K562 (cell line): ENCODE measurements around the gene FBXO8. TPM values are rescaled to one million over a fixed set of nuclear protein-coding genes. Genes with fewer than 3 reads are reported as not detected.

Experiments used
- ATAC-seq: fragments of 200-7000 bp; cut with Tn5 transposase; 3 replicates; pipeline ENCODE4 v1.9.1; 2020; ENCODE audit warnings: moderate library complexity
- BruUV-seq: library from RNA; stranded (reverse); fragments of 400-500 nt; replicated peaks from 2 replicates; lab custom pipeline; 2021; lab: Mats Ljungman, UMichigan
- CTCF ChIA-PET: fragments of 300-600 bp; formaldehyde crosslinking; extraction: SDS; loops from one replicate; lab custom pipeline; 2021; ENCODE audit warnings: low intra/inter-chr PET ratio; lab: Yijun Ruan, JAX
- POLR2A ChIA-PET: fragments of 300-600, 350-650 bp; sonication (Branson Sonifier 250); formaldehyde crosslinking; extraction: SDS; loops from one replicate; lab custom pipeline; 2021; ENCODE audit warnings: antibody characterized with exemption, inconsistent platforms; lab: Yijun Ruan, JAX
- DNase-seq, 4 experiments: peaks; one replicate each; pipeline versions ENCODE4 v3.0.0 to v3.0.0-alpha.2; 2011 to 2018; ENCODE audit warnings: low spot score in 3 of 4, mixed read lengths in 3 of 4; ENCODE audit errors: extremely low read depth in 1 of 4
- FAIRE-seq: peaks from 2 replicates; lab custom pipeline; 2011; peaks lifted over from hg19 to GRCh38; lab: Jason Lieb, UNC
- H2AFZ ChIP-seq: 2 replicates; pipeline ENCODE4 v1.6.0; 2011; ENCODE audit warnings: low read depth, low read length, control low read depth, inconsistent platforms
- H3K27ac ChIP-seq: fragments of 200-600 bp; 3 replicates; pipeline ENCODE4 v1.8.0; 2011; ENCODE audit warnings: low read depth, mild to moderate bottlenecking, control low read depth, inconsistent platforms, low read length, moderate library complexity, mixed read lengths; ENCODE audit errors: extremely low read depth
- H3K27me3 ChIP-seq, 2 experiments: fragments of 300-600 bp in 1 of 2; 2 replicates in 1 of 2; 3 replicates in 1 of 2; pipeline versions ENCODE4 v1.6.0 to v1.8.0; 2011; ENCODE audit warnings: inconsistent platforms in 2 of 2, low read length in 2 of 2, mild to moderate bottlenecking in 1 of 2, mixed read lengths in 1 of 2, moderate library complexity in 1 of 2; ENCODE audit not compliant: control insufficient read depth in 2 of 2, insufficient read depth in 2 of 2
- H3K36me3 ChIP-seq: fragments of 300-600 bp; 3 replicates; pipeline ENCODE4 v1.8.0; 2011; ENCODE audit warnings: mild to moderate bottlenecking, low read length, inconsistent platforms; ENCODE audit not compliant: control insufficient read depth, insufficient read depth
- H3K4me1 ChIP-seq, 2 experiments: fragments of 200-600 bp in 1 of 2; replicated peaks in 1 of 2; 2 replicates in 1 of 2; 3 replicates in 1 of 2; pipeline versions ENCODE4 v1.5.1 to v1.8.0; 2011; ENCODE audit warnings: inconsistent platforms in 2 of 2, low read length in 2 of 2, mild to moderate bottlenecking in 1 of 2, mixed read lengths in 1 of 2, moderate library complexity in 1 of 2; ENCODE audit not compliant: control insufficient read depth in 2 of 2, insufficient read depth in 2 of 2
- H3K4me2 ChIP-seq: 2 replicates; pipeline ENCODE4 v1.6.1; 2011; ENCODE audit warnings: low read length, control low read depth, inconsistent platforms, mixed read lengths; ENCODE audit not compliant: insufficient read depth
- H3K4me3 ChIP-seq: fragments of 200-600 bp; sonication (generic), shearing (Covaris generic); 2 replicates; pipeline ENCODE4 v1.5.1; 2016; ENCODE audit warnings: control low read depth, inconsistent platforms
- H3K79me2 ChIP-seq: fragments of 200-600 bp; 3 replicates; pipeline ENCODE4 v1.8.0; 2011; ENCODE audit warnings: low read length, inconsistent platforms; ENCODE audit not compliant: control insufficient read depth, insufficient read depth
- H3K9ac ChIP-seq, 2 experiments: 2 replicates each; pipeline versions ENCODE4 v1.6.0 to v1.6.1; 2011; ENCODE audit warnings: low read depth in 2 of 2, low read length in 2 of 2, control low read depth in 1 of 2, inconsistent platforms in 1 of 2, mild to moderate bottlenecking in 1 of 2, mixed read lengths in 1 of 2; ENCODE audit not compliant: insufficient read depth in 1 of 2
- H3K9me1 ChIP-seq: one replicate; pipeline ENCODE4 v1.6.0; 2011; ENCODE audit warnings: inconsistent platforms, mild to moderate bottlenecking, low read length, moderate library complexity; ENCODE audit not compliant: control insufficient read depth, insufficient read depth
- H3K9me3 ChIP-seq: replicated peaks from 2 replicates; pipeline ENCODE4 v1.5.1; 2011; ENCODE audit warnings: low read depth, low read length, inconsistent platforms; ENCODE audit not compliant: control insufficient read depth, insufficient read depth
- H4K20me1 ChIP-seq: replicated peaks from 2 replicates; pipeline ENCODE4 v1.6.1; 2011; ENCODE audit warnings: low read length, inconsistent platforms, mixed read lengths; ENCODE audit not compliant: control insufficient read depth, insufficient read depth
- ATF3 ChIP-seq, 2 experiments: fragments of 450-650 bp in 1 of 2; sonication (generic) in 1 of 2; formaldehyde crosslinking in 1 of 2; IDR thresholded peaks in 1 of 2; conservative IDR thresholded peaks in 1 of 2; 2 replicates each; pipeline versions ENCODE4 v1.6.1 to v1.8.1; 2016 to 2023; ENCODE audit warnings: mild to moderate bottlenecking in 2 of 2, moderate library complexity in 2 of 2, inconsistent platforms in 1 of 2, missing genetic modification reagents in 1 of 2
- FOSL1 ChIP-seq: fragments of 200-800 bp; sonication (Bioruptor generic); conservative IDR thresholded peaks from 2 replicates; pipeline ENCODE4 v1.6.1; 2016; ENCODE audit warnings: missing genetic modification characterization, missing compliant biosample characterization
- JUND ChIP-seq, 2 experiments: IDR thresholded peaks; 2 replicates in 1 of 2; 3 replicates in 1 of 2; pipeline ENCODE4 v1.6.1; 2011; ENCODE audit warnings: borderline replicate concordance in 2 of 2, low read depth in 2 of 2, low read length in 2 of 2, improper control_type of control experiment in 1 of 2, missing biosample characterization in 1 of 2, missing genetic modification characterization in 1 of 2, missing genetic modification reagents in 1 of 2
- LCOR ChIP-seq: sonication (generic); formaldehyde crosslinking; IDR thresholded peaks from 2 replicates; pipeline ENCODE4 v1.8.0; 2022; ENCODE audit warnings: mild to moderate bottlenecking, missing genetic modification reagents
- NONO ChIP-seq, 2 experiments: fragments of 200-400 bp in 1 of 2; fragments of 450-650 bp in 1 of 2; formaldehyde crosslinking in 1 of 2; IDR thresholded peaks; 2 replicates each; pipeline ENCODE4 v1.6.1; 2017; ENCODE audit warnings: low read depth in 2 of 2, mild to moderate bottlenecking in 2 of 2, moderate library complexity in 2 of 2, low read length in 1 of 2
- TAL1 ChIP-seq: fragments of 450-650 bp; IDR thresholded peaks from 2 replicates; pipeline ENCODE4 v1.6.1; 2016; ENCODE audit warnings: mild to moderate bottlenecking
- WGBS: fragments of 100-300 bp; shearing (Covaris generic); methylation state at CpG from one replicate; pipeline ENCODE4 v1.1.6; 2016; ENCODE audit warnings: low coverage, mixed read lengths; ENCODE audit not compliant: insufficient coverage; ENCODE audit errors: missing lambda C conversion rate; 5-methylcytosine and 5-hydroxymethylcytosine counted together
- in situ Hi-C: fragments of 300-500 bp; cut with MboI; formaldehyde crosslinking; loops from 4 replicates; pipeline ENCODE4 v1.15.0; 2018; ENCODE audit warnings: inconsistent platforms, mixed read lengths
- intact Hi-C: fragments of 100-400 bp; cut with micrococcal nuclease; formaldehyde crosslinking; loops from 2 replicates; pipeline ENCODE4 v1.14.2; 2022
- polyA plus RNA-seq, 8 experiments: library from polyadenylated mRNA; depleted of rRNA in 4 of 8; stranded (reverse) in 5 of 8; unstranded in 3 of 8; fragments of >200 nt; fragmentation: Nextera tagmentation in 2 of 8; fragmentation: Illumina TruSeq in 1 of 8; extraction: Ambion mirVana in 2 of 8; extraction: Trizol in 1 of 8; gene quantifications; 2 replicates each; pipeline versions ENCODE4 v1.2.1 to v1.2.3, GENCODE V29; 2011 to 2014; ENCODE audit warnings: inconsistent platforms in 1 of 8, missing spikeins in 1 of 8
- total RNA-seq, 7 experiments: library from RNA; depleted of rRNA in 6 of 7; stranded (reverse); fragments of >200 nt in 6 of 7; fragmentation: Illumina TruSeq in 2 of 7; extraction: Trizol in 2 of 7; gene quantifications; 2 replicates each; pipeline versions ENCODE4 v1.2.1 to v1.2.3, GENCODE V29; 2011 to 2021; ENCODE audit warnings: low replicate concordance in 1 of 7

FBXO8 gene
- total and polyA plus RNA-seq, 9 of the 15 experiments (the other 6 are each of a cell fraction or from before 2014, with no cell fraction given): 12.9 to 27.1 (median 14.8) TPM

- Histone ChIP-seq H3K27me3 (no peaks in the 10 kb centered on the region), H3K27ac (no peak overlapping the region)
- ATAC-seq: peak; percentile 38; the same call in 2 of the 3 replicates
- CTCF ChIA-PET: no interaction called here
- TF ChIP-seq FOSL1 (tag) (peak; percentile 43), ATF3 (IDR thresholded peaks at IDR 0.05) (peak; percentile 72), ATF3 (CRISPR knock-in tag; conservative IDR thresholded peaks at IDR 0.05) (no peak), TAL1 (no peak), NONO (IDR thresholded peaks at IDR 0.05; ENCODE audit: low read depth in 2 of 2, low read length in 1 of 2) (no peak), JUND (IDR thresholded peaks at IDR 0.05; ENCODE audit: borderline replicate concordance, low read depth, low read length) (peak; percentile 48; the same call in 1 of the 2 replicates), JUND (tag; IDR thresholded peaks at IDR 0.05; ENCODE audit: borderline replicate concordance, low read depth, low read length) (peak; percentile 47; the same call in 1 of the 3 replicates), LCOR (no peak)
- TF ChIP-seq, all 486 proteins: peak for 3
- Histone ChIP-seq H3K4me2 (no peak overlapping the region), H3K9me3 (no peaks in the 10 kb centered on the region), H3K9ac (no peak overlapping the region), H3K9me1 (no peaks in the 10 kb centered on the region), H4K20me1 (no peaks in the 10 kb centered on the region), H2AFZ (no peak overlapping the region), H3K36me3 (peaks cover 5% of the 10 kb centered on the region; the same call in 1 of the 3 replicates), H3K4me3 (no peak overlapping the region), H3K4me1 (peaks cover 0 to 3% of the 10 kb centered on the region in 2 experiments; a peak in 2 of 5 replicates), H3K79me2 (no peaks in the 10 kb centered on the region)
- POLR2A ChIA-PET: no interaction called here
- intact Hi-C loops: no loop called here
- no peak for FAIRE-seq
- in situ Hi-C loops: no loop called here
- no peak for DNase-seq
- 64% methylated on average over 1 of the region's 1 CpG for WGBS
- no TSS peak for BruUV-seq
Measured at GRCh38 chr4:174256277-174256713, 27.2 kb downstream of the FBXO8 start.
